A549 (cell line): Measurements from ENCODE around the gene SNAP25. TPM values are rescaled to one million over a fixed set of nuclear protein-coding genes. Genes with fewer than 3 reads are reported as not detected.
A peak's percentile ranks its signal among the peaks of the same experiment; 100 is the strongest.

Source experiments
- ATAC-seq, 2 experiments: fragments of 200-7000 bp in 1 of 2; fragments of >200 bp in 1 of 2; cut with Nextera tagmentation in 1 of 2; cut with Tn5 transposase in 1 of 2; 3 replicates each; pipeline versions ENCODE4 v1.8.0 to v1.9.1; 2018 to 2020; ENCODE audit warnings: mild to moderate bottlenecking in 1 of 2, moderate library complexity in 1 of 2
- CTCF ChIA-PET: fragments of 300-600 bp; sonication (Branson Sonifier 250); formaldehyde crosslinking; extraction: SDS; loops from one replicate; lab custom pipeline; 2021; ENCODE audit warnings: antibody characterized with exemption, inconsistent platforms; lab: Yijun Ruan, JAX
- POLR2A ChIA-PET: fragments of 350-600 bp; formaldehyde crosslinking; extraction: SDS; loops from one replicate; lab custom pipeline; 2021; ENCODE audit warnings: antibody characterized with exemption, inconsistent platforms; lab: Yijun Ruan, JAX
- DNase-seq, 2 experiments: peaks; one replicate each; pipeline versions ENCODE4 v3.0.0 to v3.0.0-alpha.2; 2011 to 2016; ENCODE audit warnings: low read depth in 1 of 2, low spot score in 1 of 2
- FAIRE-seq: peaks from 2 replicates; lab custom pipeline; 2011; peaks lifted over from hg19 to GRCh38; lab: Jason Lieb, UNC
- H3K27ac ChIP-seq, 2 experiments: fragments of >200 bp; sonication (Bioruptor Twin); formaldehyde crosslinking; 3 replicates each; pipeline ENCODE4 v1.5.1; 2016 to 2017
- H3K4me1 ChIP-seq: fragments of >200 bp; sonication (Bioruptor Twin); formaldehyde crosslinking; 3 replicates; pipeline ENCODE4 v1.6.1; 2016
- H3K4me2 ChIP-seq: fragments of >200 bp; sonication (Bioruptor Twin); formaldehyde crosslinking; 3 replicates; pipeline ENCODE4 v1.6.1; 2016
- H3K4me3 ChIP-seq: fragments of >200 bp; sonication (Bioruptor Twin); formaldehyde crosslinking; 3 replicates; pipeline ENCODE4 v1.5.1; 2016
- H3K9me3 ChIP-seq: fragments of >200 bp; sonication (Bioruptor Twin); formaldehyde crosslinking; 3 replicates; pipeline ENCODE4 v1.6.1; 2016
- CBX2 ChIP-seq: fragments of 200-600 bp; sonication (generic); IDR thresholded peaks from 2 replicates; pipeline ENCODE4 v1.6.1; 2016; ENCODE audit warnings: low read depth, mild to moderate bottlenecking, borderline replicate concordance
- CHD4 ChIP-seq: fragments of 200-600 bp; sonication (generic); IDR thresholded peaks from 2 replicates; pipeline ENCODE4 v1.6.1; 2016; ENCODE audit warnings: antibody characterized with exemption, mild to moderate bottlenecking, borderline replicate concordance
- EHMT2 ChIP-seq: fragments of 200-600 bp; sonication (generic); IDR thresholded peaks from 2 replicates; pipeline ENCODE4 v1.6.1; 2016; ENCODE audit warnings: antibody characterized with exemption, low read depth, mild to moderate bottlenecking, moderate library complexity
- ESRRA ChIP-seq: fragments of 150-350 bp; IDR thresholded peaks from 2 replicates; pipeline ENCODE4 v1.6.1; 2014; ENCODE audit warnings: mild to moderate bottlenecking, low read length, borderline replicate concordance
- FOSL2 ChIP-seq, 2 experiments: fragments of 450-650 bp in 1 of 2; fragments of >200 bp in 1 of 2; sonication (Bioruptor Twin) in 1 of 2; formaldehyde crosslinking; IDR thresholded peaks; 2 replicates each; pipeline versions ENCODE4 v1.5.0 to v1.6.1; 2016 to 2020; ENCODE audit warnings: mild to moderate bottlenecking in 1 of 2, moderate library complexity in 1 of 2
- HDAC2 ChIP-seq: fragments of 200-600 bp; sonication (generic); IDR thresholded peaks from 2 replicates; pipeline ENCODE4 v1.6.1; 2016
- HOXA7 ChIP-seq: fragments of 250-450 bp; sonication (Bioruptor Pico); IDR thresholded peaks from 2 replicates; pipeline ENCODE4 v1.5.0; 2020; ENCODE audit warnings: mild to moderate bottlenecking, moderate library complexity
- HOXB13 ChIP-seq: fragments of 250-450 bp; sonication (Bioruptor Pico); IDR thresholded peaks from 2 replicates; pipeline ENCODE4 v1.5.0; 2020; ENCODE audit warnings: low read depth, mild to moderate bottlenecking, moderate library complexity
- JUN ChIP-seq, 2 experiments: fragments of >200 bp; sonication (Bioruptor Twin); formaldehyde crosslinking; IDR thresholded peaks; 2 replicates in 1 of 2; 3 replicates in 1 of 2; pipeline ENCODE4 v1.6.1; 2016 to 2017
- KDM5A ChIP-seq: fragments of 200-600 bp; sonication (generic); IDR thresholded peaks from 2 replicates; pipeline ENCODE4 v1.6.1; 2016; ENCODE audit warnings: antibody characterized with exemption, mild to moderate bottlenecking
- MAFK ChIP-seq: fragments of 450-650 bp; IDR thresholded peaks from 2 replicates; pipeline ENCODE4 v1.6.1; 2014; ENCODE audit not compliant: partially characterized antibody
- MAZ ChIP-seq: fragments of 150-350 bp; IDR thresholded peaks from 2 replicates; pipeline ENCODE4 v1.6.1; 2014; ENCODE audit warnings: antibody characterized with exemption, low read depth, low read length, borderline replicate concordance
- MYC ChIP-seq: IDR thresholded peaks from 2 replicates; pipeline ENCODE4 v1.6.1; 2012; ENCODE audit warnings: mild to moderate bottlenecking, inconsistent platforms, low read length, improper control_type of control experiment, borderline replicate concordance
- NPAS2 ChIP-seq: fragments of 250-450 bp; sonication (Bioruptor Pico); IDR thresholded peaks from 2 replicates; pipeline ENCODE4 v1.8.0; 2022; ENCODE audit warnings: mild to moderate bottlenecking, moderate library complexity, borderline replicate concordance
- NR3C1 ChIP-seq: fragments of >200 bp; sonication (Bioruptor Twin); formaldehyde crosslinking; IDR thresholded peaks from 3 replicates; pipeline ENCODE4 v1.6.1; 2017
- POLR2A ChIP-seq: IDR thresholded peaks from 2 replicates; pipeline ENCODE4 v1.6.1; 2012; ENCODE audit warnings: mild to moderate bottlenecking, low read length
- RARB ChIP-seq: fragments of 250-450 bp; sonication (Bioruptor Pico); IDR thresholded peaks from 2 replicates; pipeline ENCODE4 v1.8.0; 2021; ENCODE audit warnings: mild to moderate bottlenecking, moderate library complexity
- SMC3 ChIP-seq: fragments of >200 bp; sonication (Bioruptor Twin); formaldehyde crosslinking; IDR thresholded peaks from 3 replicates; pipeline ENCODE4 v1.6.1; 2018; ENCODE audit warnings: inconsistent platforms
- SREBF2 ChIP-seq: fragments of 450-650 bp; IDR thresholded peaks from 2 replicates; pipeline ENCODE4 v1.6.1; 2014; ENCODE audit warnings: mild to moderate bottlenecking, moderate library complexity
- TFCP2L1 ChIP-seq: fragments of 250-450 bp; sonication (Bioruptor Pico); IDR thresholded peaks from 2 replicates; pipeline ENCODE4 v1.5.0; 2021; ENCODE audit warnings: mild to moderate bottlenecking
- TP53 ChIP-seq: fragments of 250-450 bp; sonication (Bioruptor Pico); IDR thresholded peaks from 2 replicates; pipeline ENCODE4 v1.5.0; 2021; ENCODE audit warnings: mild to moderate bottlenecking, moderate library complexity
- ZC3H11A ChIP-seq: fragments of 450-650 bp; IDR thresholded peaks from 2 replicates; pipeline ENCODE4 v1.6.1; 2014; ENCODE audit warnings: antibody characterized with exemption, mild to moderate bottlenecking
- ZSCAN20 ChIP-seq: fragments of 250-450 bp; sonication (Bioruptor Pico); IDR thresholded peaks from 2 replicates; pipeline ENCODE4 v1.8.0; 2022; ENCODE audit warnings: mild to moderate bottlenecking, moderate library complexity
- WGBS: methylation state at CpG from one replicate; pipeline ENCODE4 v1.1.6; 2017; ENCODE audit errors: missing lambda C conversion rate; 5-methylcytosine and 5-hydroxymethylcytosine counted together
- polyA plus RNA-seq, 4 experiments: library from polyadenylated mRNA; depleted of rRNA in 3 of 4; stranded (reverse); fragments of >200 nt; fragmentation: RNase III in 1 of 4; extraction: RNeasy Plus Mini Kit Qiagen cat#74134 plus additional on column Dnase treatment in 1 of 4; gene quantifications; 2 replicates in 3 of 4; 3 replicates in 1 of 4; pipeline ENCODE4 v1.2.3, GENCODE V29; 2011 to 2017
- TF ChIP-seq, protein P1 (sequence below): fragments of >200 bp; sonication (Bioruptor Twin); formaldehyde crosslinking; IDR thresholded peaks from 2 replicates; pipeline ENCODE4 v1.6.1; 2016
- TF ChIP-seq, protein P2 (sequence below): fragments of 450-650 bp; IDR thresholded peaks from 2 replicates; pipeline ENCODE4 v1.6.1; 2014; ENCODE audit warnings: antibody characterized with exemption
- TF ChIP-seq, protein P3 (sequence below): fragments of 200-600 bp; sonication (generic); IDR thresholded peaks from 2 replicates; pipeline ENCODE4 v1.6.1; 2016; ENCODE audit warnings: antibody characterized with exemption, mild to moderate bottlenecking, moderate library complexity
- TF ChIP-seq, protein P4 (sequence below): fragments of >200 bp; sonication (Bioruptor Twin); formaldehyde crosslinking; IDR thresholded peaks from 3 replicates; pipeline ENCODE4 v1.6.1; 2016

Gene SNAP25
- polyA plus RNA-seq, 2 of the 4 experiments (the other 2 are of a cell fraction) = 39.6 to 53.6 TPM

DNA sequence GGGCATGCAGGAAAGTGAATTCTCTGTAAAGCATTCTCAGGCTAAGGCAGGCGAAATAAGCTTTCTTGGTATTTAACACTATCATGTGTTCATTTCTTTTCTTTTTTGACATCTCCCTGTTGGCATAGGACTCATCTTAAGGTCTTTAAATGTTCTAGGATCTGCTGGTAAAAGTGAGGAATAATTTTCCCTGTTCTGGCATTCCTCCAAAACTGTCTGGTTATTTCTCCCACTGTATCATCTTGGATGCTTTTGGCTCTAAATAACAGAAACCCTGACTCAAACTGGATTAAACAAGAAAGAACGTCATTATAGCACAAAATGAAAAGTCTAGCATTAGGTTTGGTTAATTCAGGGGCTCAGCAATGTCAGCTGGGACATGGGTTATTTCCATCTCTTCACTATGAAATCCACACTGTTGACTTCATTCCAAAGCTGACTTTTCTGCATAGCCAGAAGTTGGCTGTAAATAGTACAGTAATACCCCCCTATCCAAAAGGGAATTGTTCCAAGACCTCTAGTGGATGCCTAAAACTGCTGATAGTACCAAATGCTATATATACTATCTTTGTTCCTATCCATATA, 37.9 kb upstream of the SNAP25 start:
- no peak for DNase-seq
- no peak overlapping the region for H3K4me2 ChIP-seq

DNA sequence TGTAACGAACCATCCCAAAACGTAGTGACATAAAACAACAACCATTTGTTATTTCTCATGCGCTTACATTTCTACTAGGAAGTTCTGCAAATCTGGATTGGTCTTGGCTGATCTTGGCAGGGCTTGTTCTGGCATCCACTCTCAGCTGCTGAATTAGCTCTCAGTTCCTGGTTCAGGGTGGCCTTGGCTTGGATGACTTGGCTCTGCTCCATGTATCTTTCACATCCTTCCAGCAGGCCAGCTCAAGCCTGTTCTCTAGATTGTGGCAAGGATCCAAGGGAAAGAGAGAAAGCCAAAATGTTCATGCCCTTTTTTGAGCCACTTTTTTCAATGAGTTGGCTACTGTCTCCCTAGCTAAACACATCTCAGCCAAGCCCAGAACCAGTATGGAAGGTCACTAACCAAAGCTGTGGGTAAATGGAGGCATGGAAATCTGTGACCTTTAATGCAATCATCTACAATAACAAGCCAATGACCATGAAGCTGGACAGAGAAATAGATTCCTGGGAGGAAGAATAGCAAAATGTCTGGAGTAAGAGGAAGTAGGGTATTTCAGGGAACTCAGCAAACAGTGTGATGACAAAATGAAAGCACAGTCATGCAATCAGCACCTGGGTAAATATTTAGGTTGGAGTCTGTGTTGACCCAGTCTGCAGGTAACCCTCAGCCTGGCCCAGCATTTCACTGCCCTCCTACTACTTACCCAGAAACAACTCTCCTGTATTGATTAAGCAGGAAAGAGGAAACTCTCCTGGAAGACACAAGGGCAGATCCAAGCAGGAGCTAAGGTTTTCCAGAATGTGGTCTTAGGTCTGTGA, 32.7 kb upstream of the SNAP25 start:
- H3K4me2 ChIP-seq = no peak overlapping the region
- peaks cover 29% of the 10 kb centered on the region for H3K9me3 ChIP-seq
- FAIRE-seq = peak; percentile 39
- DNase-seq = peak in 1 of 2 experiments; percentile 49
- no peak overlapping the region for H3K4me3 ChIP-seq
- H3K4me1 ChIP-seq = no peaks in the 10 kb centered on the region
- WGBS = 87% methylated on average over 3 of the region's 3 CpGs
- H3K27ac ChIP-seq = no peak overlapping the region
- POLR2A ChIA-PET = interaction anchor here (1.0 kb wide), 1 partner anchor 33 kb away, joined by 3 read pairs; the partner anchor contains the start of gene SNAP25
- TF ChIP-seq SREBF2 (no peak), ZC3H11A (no peak), ZSCAN20 (CRISPR knock-in tag) (no peak), FOSL2 (IDR thresholded peaks at IDR 0.05) (no peak), FOSL2 (CRISPR knock-in tag; IDR thresholded peaks at IDR 0.05) (no peak)
- CTCF ChIA-PET = interaction anchor here (0.7 to 2.1 kb wide), 3 partner anchors 10 to 62 kb away, joined by 3 to 6 read pairs (median 4); no protein-coding TSS in a partner anchor
- ATAC-seq = no peak

More for the DNA sequence above, 37.9 kb upstream of the SNAP25 start:
- FAIRE-seq (peak; percentile 23), ATAC-seq (no peak)
- no peak for TF ChIP-seq TP53
- no peak for TF ChIP-seq HOXB13 (CRISPR knock-in tag)
- no peak for TF ChIP-seq NPAS2 (CRISPR knock-in tag)
- no peak for TF ChIP-seq POLR2A
- no peak for TF ChIP-seq SMC3
- TF ChIP-seq, protein P1, sequence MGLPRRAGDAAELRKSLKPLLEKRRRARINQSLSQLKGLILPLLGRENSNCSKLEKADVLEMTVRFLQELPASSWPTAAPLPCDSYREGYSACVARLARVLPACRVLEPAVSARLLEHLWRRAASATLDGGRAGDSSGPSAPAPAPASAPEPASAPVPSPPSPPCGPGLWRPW = no peak
- no peak for TF ChIP-seq MYC
- no peak for TF ChIP-seq MAFK
- no peak for TF ChIP-seq NR3C1
- no peak for TF ChIP-seq JUN (IDR thresholded peaks at IDR 0.05)
- ChIA-PET CTCF (interaction anchor here (1.2 to 2.9 kb wide), 2 partner anchors 10 to 19 kb away, joined by 3 to 11 read pairs; no protein-coding TSS in a partner anchor), POLR2A (no interaction called here)
- no peaks in the 10 kb centered on the region for H3K4me1 ChIP-seq
- H3K27ac ChIP-seq = no peak overlapping the region
- WGBS = 77% methylated on average over 2 of the region's 2 CpGs
- H3K9me3 ChIP-seq = peaks cover 15% of the 10 kb centered on the region
- H3K4me3 ChIP-seq = no peak overlapping the region

DNA sequence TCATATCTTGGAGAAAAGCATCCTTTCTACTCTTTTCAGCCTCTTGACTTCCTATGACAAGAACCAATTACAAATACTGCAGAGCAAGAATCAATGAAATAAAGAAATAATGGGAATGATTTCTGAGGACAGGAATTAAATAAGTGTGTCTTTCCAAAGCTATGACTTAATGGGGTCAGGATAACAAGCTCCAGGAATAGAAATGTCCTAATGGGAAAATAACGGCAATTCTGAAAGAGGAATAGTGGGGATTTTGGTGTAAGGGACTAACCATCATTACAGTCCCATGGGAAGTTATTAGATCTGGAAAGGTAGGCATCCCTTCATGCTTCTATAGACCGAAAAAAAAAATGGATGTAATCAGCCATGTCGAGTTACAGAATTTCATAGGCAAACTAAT, 28.2 kb upstream of the SNAP25 start:
- ChIA-PET CTCF (interaction anchor here (1.1 to 2.3 kb wide), 2 partner anchors 11 to 22 kb away, joined by 3 to 11 read pairs; no protein-coding TSS in a partner anchor), POLR2A (no interaction called here)
- H3K27ac ChIP-seq = no peak overlapping the region
- no peak overlapping the region for H3K4me2 ChIP-seq
- ATAC-seq (no peak), DNase-seq (no peak), FAIRE-seq (no peak)
- peaks cover 17% of the 10 kb centered on the region for H3K9me3 ChIP-seq
- no peaks in the 10 kb centered on the region for H3K4me1 ChIP-seq
- 67% methylated on average over 3 of the region's 3 CpGs for WGBS
- H3K4me3 ChIP-seq = no peak overlapping the region
- TF ChIP-seq HOXA7 (CRISPR knock-in tag) = no peak
- TF ChIP-seq ZC3H11A = no peak
- TF ChIP-seq RARB (CRISPR knock-in tag) = no peak
- no peak for TF ChIP-seq EHMT2
- no peak for TF ChIP-seq MYC
- no peak for TF ChIP-seq FOSL2 (IDR thresholded peaks at IDR 0.05)
- no peak for TF ChIP-seq FOSL2 (CRISPR knock-in tag; IDR thresholded peaks at IDR 0.05)
- no peak for TF ChIP-seq HDAC2
- no peak for TF ChIP-seq TFCP2L1 (CRISPR knock-in tag)
- no peak for TF ChIP-seq NR3C1
- TF ChIP-seq CBX2 = no peak
- TF ChIP-seq, protein P2, sequence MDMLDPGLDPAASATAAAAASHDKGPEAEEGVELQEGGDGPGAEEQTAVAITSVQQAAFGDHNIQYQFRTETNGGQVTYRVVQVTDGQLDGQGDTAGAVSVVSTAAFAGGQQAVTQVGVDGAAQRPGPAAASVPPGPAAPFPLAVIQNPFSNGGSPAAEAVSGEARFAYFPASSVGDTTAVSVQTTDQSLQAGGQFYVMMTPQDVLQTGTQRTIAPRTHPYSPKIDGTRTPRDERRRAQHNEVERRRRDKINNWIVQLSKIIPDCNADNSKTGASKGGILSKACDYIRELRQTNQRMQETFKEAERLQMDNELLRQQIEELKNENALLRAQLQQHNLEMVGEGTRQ = no peak
- TF ChIP-seq, protein P3, sequence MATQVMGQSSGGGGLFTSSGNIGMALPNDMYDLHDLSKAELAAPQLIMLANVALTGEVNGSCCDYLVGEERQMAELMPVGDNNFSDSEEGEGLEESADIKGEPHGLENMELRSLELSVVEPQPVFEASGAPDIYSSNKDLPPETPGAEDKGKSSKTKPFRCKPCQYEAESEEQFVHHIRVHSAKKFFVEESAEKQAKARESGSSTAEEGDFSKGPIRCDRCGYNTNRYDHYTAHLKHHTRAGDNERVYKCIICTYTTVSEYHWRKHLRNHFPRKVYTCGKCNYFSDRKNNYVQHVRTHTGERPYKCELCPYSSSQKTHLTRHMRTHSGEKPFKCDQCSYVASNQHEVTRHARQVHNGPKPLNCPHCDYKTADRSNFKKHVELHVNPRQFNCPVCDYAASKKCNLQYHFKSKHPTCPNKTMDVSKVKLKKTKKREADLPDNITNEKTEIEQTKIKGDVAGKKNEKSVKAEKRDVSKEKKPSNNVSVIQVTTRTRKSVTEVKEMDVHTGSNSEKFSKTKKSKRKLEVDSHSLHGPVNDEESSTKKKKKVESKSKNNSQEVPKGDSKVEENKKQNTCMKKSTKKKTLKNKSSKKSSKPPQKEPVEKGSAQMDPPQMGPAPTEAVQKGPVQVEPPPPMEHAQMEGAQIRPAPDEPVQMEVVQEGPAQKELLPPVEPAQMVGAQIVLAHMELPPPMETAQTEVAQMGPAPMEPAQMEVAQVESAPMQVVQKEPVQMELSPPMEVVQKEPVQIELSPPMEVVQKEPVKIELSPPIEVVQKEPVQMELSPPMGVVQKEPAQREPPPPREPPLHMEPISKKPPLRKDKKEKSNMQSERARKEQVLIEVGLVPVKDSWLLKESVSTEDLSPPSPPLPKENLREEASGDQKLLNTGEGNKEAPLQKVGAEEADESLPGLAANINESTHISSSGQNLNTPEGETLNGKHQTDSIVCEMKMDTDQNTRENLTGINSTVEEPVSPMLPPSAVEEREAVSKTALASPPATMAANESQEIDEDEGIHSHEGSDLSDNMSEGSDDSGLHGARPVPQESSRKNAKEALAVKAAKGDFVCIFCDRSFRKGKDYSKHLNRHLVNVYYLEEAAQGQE = no peak
- no peak for TF ChIP-seq KDM5A
- TF ChIP-seq ESRRA = no peak
- no peak for TF ChIP-seq CHD4
- no peak for TF ChIP-seq ZSCAN20 (CRISPR knock-in tag)
- TF ChIP-seq, protein P4, sequence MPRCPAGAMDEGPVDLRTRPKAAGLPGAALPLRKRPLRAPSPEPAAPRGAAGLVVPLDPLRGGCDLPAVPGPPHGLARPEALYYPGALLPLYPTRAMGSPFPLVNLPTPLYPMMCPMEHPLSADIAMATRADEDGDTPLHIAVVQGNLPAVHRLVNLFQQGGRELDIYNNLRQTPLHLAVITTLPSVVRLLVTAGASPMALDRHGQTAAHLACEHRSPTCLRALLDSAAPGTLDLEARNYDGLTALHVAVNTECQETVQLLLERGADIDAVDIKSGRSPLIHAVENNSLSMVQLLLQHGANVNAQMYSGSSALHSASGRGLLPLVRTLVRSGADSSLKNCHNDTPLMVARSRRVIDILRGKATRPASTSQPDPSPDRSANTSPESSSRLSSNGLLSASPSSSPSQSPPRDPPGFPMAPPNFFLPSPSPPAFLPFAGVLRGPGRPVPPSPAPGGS = no peak
- TF ChIP-seq MAZ = no peak
